Muscle of back (tissue), 10 donors: Measurements from ENCODE around the gene SLC25A36. TPM values are rescaled to one million over a fixed set of nuclear protein-coding genes. Genes with fewer than 3 reads are reported as not detected.

Experiments
- polyA plus RNA-seq, 10 donors: library from polyadenylated mRNA; unstranded; fragments of 120-200 nt; gene quantifications; one replicate each; pipeline ENCODE4 v1.2.1, GENCODE V29; 2013; ENCODE audit not compliant: insufficient read length in 10 of 10

SLC25A36 gene
- polyA plus RNA-seq, 10 donors: 50.6 to 96.0 (median 72.2) TPM

Other genes starting within 250 kb of the SLC25A36 start
- 10 to 100 TPM; 18.0 to 26.1 (median 23.1) TPM for gene SPSB4, start 109.5 kb downstream of the SLC25A36 start, polyA plus RNA-seq